Neural progenitor cell (in vitro differentiated cells): ENCODE measurements around the gene TPD52L3. TPM values are rescaled to one million over a fixed set of nuclear protein-coding genes. Genes with fewer than 3 reads are reported as not detected.

Experiments used
- DNase-seq: peaks from one replicate; pipeline ENCODE4 v3.0.0-alpha.2; 2016; ENCODE audit warnings: low spot score
- H2AFZ ChIP-seq: fragments of 200-600 bp; sonication (generic); replicated peaks from 2 replicates; pipeline ENCODE4 v1.6.1; 2016; ENCODE audit warnings: antibody characterized with exemption
- H3F3A ChIP-seq: fragments of 200-600 bp; sonication (generic); 2 replicates; pipeline ENCODE4 v1.6.1; 2016; ENCODE audit warnings: antibody characterized with exemption, low read depth
- H3K27ac ChIP-seq: fragments of 200-600 bp; sonication (generic); 2 replicates; pipeline ENCODE4 v1.5.1; 2016; ENCODE audit warnings: mild to moderate bottlenecking
- H3K27me3 ChIP-seq: fragments of 200-600 bp; sonication (generic); 2 replicates; pipeline ENCODE4 v1.6.1; 2016; ENCODE audit warnings: mild to moderate bottlenecking, moderate library complexity
- H3K36me3 ChIP-seq: fragments of 200-600 bp; sonication (generic); 2 replicates; pipeline ENCODE4 v1.5.1; 2016
- H3K4me1 ChIP-seq: fragments of 200-600 bp; sonication (generic); 2 replicates; pipeline ENCODE4 v1.6.1; 2016; ENCODE audit warnings: mixed run types
- H3K4me2 ChIP-seq: fragments of 200-600 bp; sonication (generic); 2 replicates; pipeline ENCODE4 v1.6.1; 2016
- H3K4me3 ChIP-seq: fragments of 200-600 bp; sonication (generic); 2 replicates; pipeline ENCODE4 v1.5.1; 2016
- H3K79me2 ChIP-seq: fragments of 200-600 bp; sonication (generic); 2 replicates; pipeline ENCODE4 v1.6.1; 2016; ENCODE audit warnings: low read depth
- H3K9ac ChIP-seq: fragments of 200-600 bp; sonication (generic); 2 replicates; pipeline ENCODE4 v1.6.1; 2016
- H3K9me3 ChIP-seq: fragments of 200-600 bp; sonication (generic); 2 replicates; pipeline ENCODE4 v1.5.1; 2016; ENCODE audit warnings: low read depth
- H4K20me1 ChIP-seq: fragments of 200-600 bp; sonication (generic); 2 replicates; pipeline ENCODE4 v1.6.1; 2016; ENCODE audit warnings: low read depth
- H3K27ac Mint-ChIP-seq: 3 replicates; pipeline ENCODE4 v1.8.0; 2021; ENCODE audit warnings: mixed read lengths
- H3K27me3 Mint-ChIP-seq: 2 replicates; pipeline ENCODE4 v1.8.0; 2022; ENCODE audit warnings: low read depth, mild to moderate bottlenecking, inconsistent platforms, moderate library complexity, mixed read lengths; ENCODE audit not compliant: insufficient read depth
- H3K36me3 Mint-ChIP-seq: 3 replicates; pipeline ENCODE4 v1.8.0; 2021; ENCODE audit warnings: mixed read lengths
- H3K4me1 Mint-ChIP-seq: 3 replicates; pipeline ENCODE4 v1.8.0; 2021; ENCODE audit warnings: mixed read lengths
- H3K4me3 Mint-ChIP-seq: 3 replicates; pipeline ENCODE4 v1.8.0; 2021; ENCODE audit warnings: mild to moderate bottlenecking, moderate library complexity, mixed read lengths
- H3K9me3 Mint-ChIP-seq: 3 replicates; pipeline ENCODE4 v1.8.0; 2020; ENCODE audit warnings: mixed read lengths
- EZH2 ChIP-seq: fragments of 200-600 bp; sonication (generic); IDR thresholded peaks from 2 replicates; pipeline ENCODE4 v1.6.1; 2017; ENCODE audit warnings: antibody characterized with exemption, mild to moderate bottlenecking, moderate library complexity
- EZH2phosphoT487 ChIP-seq: fragments of 200-600 bp; sonication (generic); IDR thresholded peaks from 2 replicates; pipeline ENCODE4 v1.6.1; 2017; ENCODE audit warnings: antibody characterized with exemption
- total RNA-seq: library from RNA; depleted of rRNA; stranded (reverse); fragments of >200 nt; gene quantifications from 2 replicates; pipeline ENCODE4 v1.2.3, GENCODE V29; 2015; ENCODE audit warnings: low replicate concordance
- TF ChIP-seq, protein P1 (sequence below): fragments of 200-600 bp; sonication (generic); IDR thresholded peaks from 2 replicates; pipeline ENCODE4 v1.5.1; 2017; ENCODE audit warnings: antibody characterized with exemption, mild to moderate bottlenecking

The TPD52L3 gene
- total RNA-seq, 1 donor from 2014 or later = not detected

DNA sequence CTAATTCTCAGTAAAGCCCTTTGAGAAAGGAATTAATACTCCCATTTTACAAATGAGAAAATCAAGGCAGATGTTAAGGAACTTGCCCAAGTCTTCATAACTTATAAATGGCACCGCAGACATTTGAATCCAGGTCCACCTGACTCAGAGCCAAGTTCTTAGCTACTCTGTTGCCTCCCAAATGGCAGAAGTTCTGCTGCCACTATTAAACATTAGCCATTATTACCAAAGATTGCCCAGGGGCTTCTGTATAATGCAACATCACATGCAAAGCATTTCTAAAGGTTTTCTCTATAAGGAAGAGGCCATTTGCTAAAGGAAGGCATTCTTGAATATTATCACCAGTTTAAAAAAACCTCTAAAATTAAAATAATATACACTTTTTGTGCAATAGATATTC, 28.3 kb downstream of the TPD52L3 start:
- H3K4me2 ChIP-seq = no peak overlapping the region
- DNase-seq = no peak

DNA sequence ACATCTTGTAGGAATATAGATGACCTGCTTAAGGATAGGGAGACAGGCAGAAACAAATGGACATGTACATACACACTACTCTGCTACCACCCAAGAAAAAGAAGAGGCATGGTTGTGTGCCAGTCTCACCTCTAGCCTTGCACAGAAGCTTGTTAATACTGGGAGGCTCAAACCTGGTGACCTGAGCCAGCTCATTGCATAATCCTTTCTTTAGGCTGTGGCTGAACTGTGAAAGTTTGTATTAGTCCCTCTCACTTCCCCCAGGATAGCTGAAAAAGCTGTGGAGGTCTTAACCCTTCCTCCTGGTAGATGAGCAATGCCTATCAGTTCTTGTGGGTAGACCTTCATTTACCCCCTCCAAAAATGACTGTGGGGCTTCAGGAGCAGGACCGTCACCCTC, 28.7 kb downstream of the TPD52L3 start:
- Histone ChIP-seq H3K27ac (no peak overlapping the region), H3K4me3 (no peak overlapping the region), H3K4me1 (no peaks in the 10 kb centered on the region), H3K4me2 (no peak overlapping the region), H3F3A (no peaks in the 10 kb centered on the region), H3K9me3 (no peaks in the 10 kb centered on the region), H3K36me3 (no peaks in the 10 kb centered on the region), H3K27me3 (no peaks in the 10 kb centered on the region), H2AFZ (no peak overlapping the region), H3K9ac (no peak overlapping the region), H3K79me2 (no peaks in the 10 kb centered on the region), H4K20me1 (no peaks in the 10 kb centered on the region)
- H3K27ac Mint-ChIP-seq = no peak overlapping the region
- peaks cover 3% of the 10 kb centered on the region for H3K27me3 Mint-ChIP-seq
- no peaks in the 10 kb centered on the region for H3K9me3 Mint-ChIP-seq
- DNase-seq = no peak
- H3K36me3 Mint-ChIP-seq = no peaks in the 10 kb centered on the region
- H3K4me1 Mint-ChIP-seq = peaks cover 12% of the 10 kb centered on the region
- TF ChIP-seq EZH2 (no peak), EZH2phosphoT487 (no peak)
- TF ChIP-seq, protein P1, sequence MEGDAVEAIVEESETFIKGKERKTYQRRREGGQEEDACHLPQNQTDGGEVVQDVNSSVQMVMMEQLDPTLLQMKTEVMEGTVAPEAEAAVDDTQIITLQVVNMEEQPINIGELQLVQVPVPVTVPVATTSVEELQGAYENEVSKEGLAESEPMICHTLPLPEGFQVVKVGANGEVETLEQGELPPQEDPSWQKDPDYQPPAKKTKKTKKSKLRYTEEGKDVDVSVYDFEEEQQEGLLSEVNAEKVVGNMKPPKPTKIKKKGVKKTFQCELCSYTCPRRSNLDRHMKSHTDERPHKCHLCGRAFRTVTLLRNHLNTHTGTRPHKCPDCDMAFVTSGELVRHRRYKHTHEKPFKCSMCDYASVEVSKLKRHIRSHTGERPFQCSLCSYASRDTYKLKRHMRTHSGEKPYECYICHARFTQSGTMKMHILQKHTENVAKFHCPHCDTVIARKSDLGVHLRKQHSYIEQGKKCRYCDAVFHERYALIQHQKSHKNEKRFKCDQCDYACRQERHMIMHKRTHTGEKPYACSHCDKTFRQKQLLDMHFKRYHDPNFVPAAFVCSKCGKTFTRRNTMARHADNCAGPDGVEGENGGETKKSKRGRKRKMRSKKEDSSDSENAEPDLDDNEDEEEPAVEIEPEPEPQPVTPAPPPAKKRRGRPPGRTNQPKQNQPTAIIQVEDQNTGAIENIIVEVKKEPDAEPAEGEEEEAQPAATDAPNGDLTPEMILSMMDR = no peak
- H3K4me3 Mint-ChIP-seq = no peak overlapping the region

More for the DNA sequence above, 28.3 kb downstream of the TPD52L3 start:
- H3K27me3 Mint-ChIP-seq = peaks cover 3% of the 10 kb centered on the region
- no peaks in the 10 kb centered on the region for H3K79me2 ChIP-seq
- H3K4me3 Mint-ChIP-seq = no peak overlapping the region
- H3K9me3 ChIP-seq = no peaks in the 10 kb centered on the region
- H3K4me1 Mint-ChIP-seq = peaks cover 12% of the 10 kb centered on the region
- no peaks in the 10 kb centered on the region for H4K20me1 ChIP-seq
- H3K9me3 Mint-ChIP-seq = no peaks in the 10 kb centered on the region
- no peaks in the 10 kb centered on the region for H3K36me3 ChIP-seq
- TF ChIP-seq, protein P1 = no peak
- no peak for TF ChIP-seq EZH2phosphoT487
- no peak for TF ChIP-seq EZH2
- no peak overlapping the region for H3K27ac Mint-ChIP-seq
- no peak overlapping the region for H3K9ac ChIP-seq
- H3K4me1 ChIP-seq = no peaks in the 10 kb centered on the region
- no peaks in the 10 kb centered on the region for H3F3A ChIP-seq
- no peak overlapping the region for H3K27ac ChIP-seq
- no peak overlapping the region for H3K4me3 ChIP-seq
- no peak overlapping the region for H2AFZ ChIP-seq
- H3K27me3 ChIP-seq = no peaks in the 10 kb centered on the region
- no peaks in the 10 kb centered on the region for H3K36me3 Mint-ChIP-seq

DNA sequence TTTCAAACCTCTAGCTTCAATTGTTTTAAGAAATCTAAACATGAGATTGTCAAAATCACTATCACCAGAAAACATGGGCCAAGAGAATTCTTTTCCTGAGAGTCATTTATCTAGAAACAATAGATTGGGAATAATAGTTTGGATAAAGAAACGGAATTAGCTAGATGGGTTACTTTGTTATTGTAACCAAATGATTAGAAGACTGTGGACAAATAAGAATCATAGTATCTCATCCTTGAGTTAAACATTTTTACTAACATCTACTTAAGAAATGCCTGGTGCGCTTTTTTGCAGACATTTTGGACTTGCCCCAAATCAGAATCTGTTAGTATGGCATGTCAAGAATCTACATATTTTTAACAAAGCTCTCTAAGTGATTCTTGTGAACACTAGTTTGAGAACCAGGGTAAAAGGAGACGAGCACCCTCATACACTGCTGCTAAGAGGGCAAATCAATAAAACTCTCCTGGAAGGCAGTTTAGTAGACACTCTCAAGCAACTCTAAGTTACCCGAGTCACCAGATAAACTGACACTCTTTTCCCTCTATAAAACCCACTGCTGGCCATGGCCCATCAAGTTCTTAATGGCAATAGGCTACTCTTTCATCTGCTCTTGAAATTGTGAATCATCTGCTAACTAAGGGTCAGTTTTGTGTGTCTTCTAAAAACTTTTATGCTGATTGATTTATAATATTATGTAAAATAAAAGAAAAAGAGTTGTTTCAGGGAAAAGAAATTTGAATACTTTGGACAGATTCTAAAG, 39.1 kb downstream of the TPD52L3 start:
- Histone ChIP-seq H3K27me3 (no peaks in the 10 kb centered on the region), H3K4me3 (no peak overlapping the region), H3K27ac (no peak overlapping the region), H3K9me3 (no peaks in the 10 kb centered on the region), H3K4me2 (no peak overlapping the region), H3K79me2 (no peaks in the 10 kb centered on the region), H3F3A (no peaks in the 10 kb centered on the region), H3K4me1 (no peaks in the 10 kb centered on the region), H4K20me1 (no peaks in the 10 kb centered on the region), H3K9ac (no peak overlapping the region), H3K36me3 (no peaks in the 10 kb centered on the region), H2AFZ (no peak overlapping the region)
- no peak for DNase-seq
- Mint-ChIP-seq H3K27me3 (peaks cover 4% of the 10 kb centered on the region), H3K4me3 (no peak overlapping the region), H3K27ac (no peak overlapping the region), H3K9me3 (peaks cover 10% of the 10 kb centered on the region), H3K4me1 (no peaks in the 10 kb centered on the region), H3K36me3 (no peaks in the 10 kb centered on the region)
- TF ChIP-seq EZH2 (no peak), EZH2phosphoT487 (no peak)
- TF ChIP-seq, protein P1 = no peak
